ENCODE data around the gene PKHD1. TPM values are rescaled to one million over a fixed set of nuclear protein-coding genes. Genes with fewer than 3 reads are reported as not detected.

PKHD1 gene
- total RNA-seq, 2 donors from 2014 or later = 33.3 to 53.4 TPM

GRCh38 chr6:51737580-51738360 lies 349.6 kb downstream of the PKHD1 start:
- WGBS, 2 donors = 75 to 76% methylated on average over 6 of the region's 6 CpGs
- no peaks in the 10 kb centered on the region for H3K9me3 ChIP-seq
- intact Hi-C loops (cut with DNase I) = no loop called here
- DNase-seq (no peak), ATAC-seq (no peak)
- H3K4me3 ChIP-seq = no peak overlapping the region
- H3K27ac ChIP-seq = no peak overlapping the region
- no peaks in the 10 kb centered on the region for H3K36me3 ChIP-seq (replicated peaks in 1 of 2; ENCODE audit: insufficient read depth in 1 of 2, low read depth in 2 of 2)
- H3K4me1 ChIP-seq = no peaks in the 10 kb centered on the region
- TF ChIP-seq CTCF (IDR thresholded peaks at IDR 0.05) (no peak), POLR2A (IDR thresholded peaks at IDR 0.05) (no peak)
- H3K27me3 ChIP-seq = no peaks in the 10 kb centered on the region

DNA sequence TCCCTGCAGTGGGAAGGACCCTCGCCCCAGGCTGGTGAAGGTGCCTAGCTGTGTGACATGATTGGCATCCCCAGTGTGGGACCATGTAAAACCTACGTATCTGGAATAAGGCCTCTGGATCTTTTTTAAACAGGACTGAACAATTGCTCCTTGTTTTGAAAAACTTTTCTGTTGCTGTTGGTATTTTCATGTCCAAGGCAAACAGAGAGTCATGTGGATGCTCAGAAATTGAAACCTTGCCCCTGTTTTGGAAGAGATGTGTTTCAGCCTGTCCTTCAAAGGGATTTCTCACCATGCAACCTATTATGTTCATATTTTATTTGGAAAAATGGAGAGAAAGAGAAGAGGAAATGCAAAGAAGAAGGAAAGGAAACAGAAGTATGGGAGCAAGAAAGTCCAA lies 362.3 kb downstream of the PKHD1 start:
- intact Hi-C loops (cut with DNase I) = no loop called here

GRCh38 chr6:51720327-51720726 lies 367.1 kb downstream of the PKHD1 start:
- Histone ChIP-seq H3K36me3 (replicated peaks in 1 of 2; ENCODE audit: insufficient read depth in 1 of 2, low read depth in 2 of 2) (no peaks in the 10 kb centered on the region), H3K9me3 (no peaks in the 10 kb centered on the region), H3K4me3 (no peak overlapping the region), H3K27me3 (no peaks in the 10 kb centered on the region), H3K4me1 (no peaks in the 10 kb centered on the region), H3K27ac (no peak overlapping the region)
- TF ChIP-seq CTCF (IDR thresholded peaks at IDR 0.05) = no peak
- no peak for TF ChIP-seq POLR2A (IDR thresholded peaks at IDR 0.05)
- DNase-seq (no peak), ATAC-seq (no peak)
- 76 to 77% methylated on average over 3 of the region's 3 CpGs for WGBS, 2 donors
- intact Hi-C loops (cut with DNase I) = no loop called here

More for the DNA sequence above, 362.3 kb downstream of the PKHD1 start:
- Histone ChIP-seq H3K27me3 (no peaks in the 10 kb centered on the region), H3K4me3 (no peak overlapping the region), H3K4me1 (no peaks in the 10 kb centered on the region), H3K27ac (no peak overlapping the region), H3K9me3 (no peaks in the 10 kb centered on the region), H3K36me3 (replicated peaks in 1 of 2; ENCODE audit: insufficient read depth in 1 of 2, low read depth in 2 of 2) (no peaks in the 10 kb centered on the region)
- ATAC-seq (no peak), DNase-seq (no peak)
- WGBS, 2 donors = 38 to 56% methylated on average over 2 of the region's 2 CpGs
- TF ChIP-seq POLR2A (IDR thresholded peaks at IDR 0.05) (no peak), CTCF (IDR thresholded peaks at IDR 0.05) (no peak)

DNA sequence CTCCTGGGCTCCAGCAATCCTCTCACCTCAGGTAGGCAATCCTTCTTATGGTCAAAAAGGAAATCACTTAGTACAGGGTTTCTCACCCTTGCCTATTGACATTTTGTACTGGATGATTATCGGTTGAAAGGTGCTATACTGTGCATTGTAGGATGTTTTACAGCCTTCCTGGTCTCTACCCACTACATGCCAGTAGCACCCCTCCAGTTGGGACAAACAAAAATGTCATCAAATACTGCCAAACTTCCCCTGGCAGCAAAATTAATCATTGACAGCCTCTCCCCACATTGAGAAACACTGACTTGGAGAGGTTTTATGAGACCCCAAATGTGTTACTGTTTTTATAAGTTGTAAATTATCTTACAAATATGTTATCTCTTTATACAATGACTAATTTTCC lies 368.1 kb downstream of the PKHD1 start:
- Histone ChIP-seq H3K9me3 (no peaks in the 10 kb centered on the region), H3K4me1 (no peaks in the 10 kb centered on the region), H3K4me3 (no peak overlapping the region), H3K27me3 (no peaks in the 10 kb centered on the region), H3K36me3 (replicated peaks in 1 of 2; ENCODE audit: insufficient read depth in 1 of 2, low read depth in 2 of 2) (no peaks in the 10 kb centered on the region), H3K27ac (no peak overlapping the region)
- WGBS, 2 donors = 53 to 83% methylated on average over 1 of the region's 1 CpG
- DNase-seq = no peak
- intact Hi-C loops (cut with DNase I) = no loop called here
- no peak for TF ChIP-seq POLR2A (IDR thresholded peaks at IDR 0.05)
- TF ChIP-seq CTCF (IDR thresholded peaks at IDR 0.05) = no peak
- no peak for ATAC-seq

GRCh38 chr6:51718533-51718932 lies 368.9 kb downstream of the PKHD1 start:
- DNase-seq = no peak
- no peak for ATAC-seq

More at GRCh38 chr6:51718533-51718932, 368.9 kb downstream of the PKHD1 start:
- H3K9me3 ChIP-seq = no peaks in the 10 kb centered on the region
- intact Hi-C loops (cut with DNase I) = no loop called here
- no peak overlapping the region for H3K4me3 ChIP-seq
- H3K4me1 ChIP-seq = no peaks in the 10 kb centered on the region
- 89 to 92% methylated on average over 1 of the region's 1 CpG for WGBS, 2 donors
- TF ChIP-seq CTCF (IDR thresholded peaks at IDR 0.05) (no peak), POLR2A (IDR thresholded peaks at IDR 0.05) (no peak)
- H3K27ac ChIP-seq = no peak overlapping the region
- H3K27me3 ChIP-seq = no peaks in the 10 kb centered on the region
- H3K36me3 ChIP-seq (replicated peaks in 1 of 2; ENCODE audit: insufficient read depth in 1 of 2, low read depth in 2 of 2) = no peaks in the 10 kb centered on the region

Data from body of pancreas (tissue), 4 donors.